ENCODE results near the gene FST.

DNA sequence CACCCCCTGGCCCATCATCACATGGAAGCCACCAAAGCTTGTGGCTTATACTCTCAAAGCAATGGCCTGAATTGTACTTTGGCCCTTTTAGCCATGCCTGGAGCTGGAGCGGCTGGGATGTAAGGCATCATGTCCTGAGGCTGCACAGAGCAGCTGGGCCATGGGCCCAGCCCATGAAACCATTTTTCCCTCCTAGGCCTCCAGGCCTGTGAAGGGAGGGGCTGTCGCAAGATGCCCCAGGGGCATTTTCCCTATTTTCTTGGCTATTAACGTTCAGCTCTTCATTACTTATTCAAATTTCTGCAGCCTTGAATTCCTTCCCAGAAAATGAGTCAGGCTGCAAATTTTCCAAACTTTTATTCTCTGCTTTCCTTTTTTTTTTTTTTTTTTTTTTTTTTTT is 27.7 kb downstream of the FST start:
- TF ChIP-seq TAF1 (IDR thresholded peaks at IDR 0.05; ENCODE audit: borderline replicate concordance, insufficient read depth, low read length) (no peak), SIN3A (IDR thresholded peaks at IDR 0.05; ENCODE audit: borderline replicate concordance, insufficient read depth, low read length) (no peak)
